GM12875 (cell line): ENCODE results near the gene LBX1.

Source experiments
- H3K4me3 ChIP-seq: one replicate; pipeline ENCODE4 v1.5.1; 2011; ENCODE audit warnings: low read depth, low read length, control low read depth
- TF ChIP-seq, protein P1 (sequence below): IDR thresholded peaks from 2 replicates; pipeline ENCODE4 v1.5.1; 2011; ENCODE audit warnings: low read depth, mild to moderate bottlenecking, control low read depth, inconsistent platforms, low read length, moderate library complexity, borderline replicate concordance; ENCODE audit not compliant: insufficient read depth

LBX1 gene

DNA sequence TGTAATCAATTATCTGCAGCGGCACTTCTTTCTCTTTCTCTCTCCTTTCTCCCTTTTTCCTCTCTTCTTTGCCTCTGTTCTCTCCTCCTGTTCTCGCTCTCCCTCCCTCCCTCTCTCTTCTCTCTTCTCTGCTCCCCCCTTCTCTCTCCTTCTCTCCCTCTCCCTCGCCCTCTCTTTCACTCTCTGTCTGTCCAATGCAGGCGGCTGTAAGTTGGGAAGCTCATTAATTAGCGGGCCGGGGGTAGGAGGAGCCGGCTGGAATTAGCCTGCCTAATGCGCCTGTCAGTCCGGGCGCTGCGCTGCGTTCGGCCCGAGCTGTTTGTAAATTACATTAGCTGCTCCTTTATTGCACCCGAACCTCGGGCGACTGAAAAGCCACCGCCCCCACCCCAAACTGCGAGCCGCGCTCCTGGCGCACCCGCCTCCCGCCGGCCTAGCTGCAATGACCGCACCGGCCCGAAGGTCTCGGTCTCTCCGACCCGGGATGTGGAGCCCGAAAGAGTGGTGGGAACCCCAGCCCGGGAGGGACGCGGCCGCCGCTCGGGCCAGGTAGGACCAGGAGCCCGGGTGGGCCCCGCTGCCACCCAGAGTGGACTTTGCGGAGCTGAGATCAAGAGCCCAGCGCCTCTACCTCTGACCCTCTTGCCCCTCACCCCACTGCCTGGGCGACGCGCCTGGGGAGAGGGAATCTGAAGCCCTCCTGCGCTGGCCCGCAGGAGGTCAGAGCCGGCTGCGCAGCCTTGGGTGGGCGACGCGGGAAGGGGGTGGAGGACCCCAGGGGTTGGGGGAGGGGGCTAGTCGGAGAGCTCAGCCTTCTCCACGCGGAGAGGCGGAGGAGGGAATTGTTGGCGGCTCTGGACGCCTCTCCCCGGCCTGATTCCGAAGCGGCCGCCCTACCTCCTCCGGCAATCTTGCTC lies at the start of gene LBX1:
Gene LBX1 (minus strand): TSS at position 198 of the 917 bp plus-strand sequence. CDS start 648 bp downstream, outside the sequence.
- H3K4me3 ChIP-seq = no peak within 1 kb of the TSS
- TF ChIP-seq, protein P1, sequence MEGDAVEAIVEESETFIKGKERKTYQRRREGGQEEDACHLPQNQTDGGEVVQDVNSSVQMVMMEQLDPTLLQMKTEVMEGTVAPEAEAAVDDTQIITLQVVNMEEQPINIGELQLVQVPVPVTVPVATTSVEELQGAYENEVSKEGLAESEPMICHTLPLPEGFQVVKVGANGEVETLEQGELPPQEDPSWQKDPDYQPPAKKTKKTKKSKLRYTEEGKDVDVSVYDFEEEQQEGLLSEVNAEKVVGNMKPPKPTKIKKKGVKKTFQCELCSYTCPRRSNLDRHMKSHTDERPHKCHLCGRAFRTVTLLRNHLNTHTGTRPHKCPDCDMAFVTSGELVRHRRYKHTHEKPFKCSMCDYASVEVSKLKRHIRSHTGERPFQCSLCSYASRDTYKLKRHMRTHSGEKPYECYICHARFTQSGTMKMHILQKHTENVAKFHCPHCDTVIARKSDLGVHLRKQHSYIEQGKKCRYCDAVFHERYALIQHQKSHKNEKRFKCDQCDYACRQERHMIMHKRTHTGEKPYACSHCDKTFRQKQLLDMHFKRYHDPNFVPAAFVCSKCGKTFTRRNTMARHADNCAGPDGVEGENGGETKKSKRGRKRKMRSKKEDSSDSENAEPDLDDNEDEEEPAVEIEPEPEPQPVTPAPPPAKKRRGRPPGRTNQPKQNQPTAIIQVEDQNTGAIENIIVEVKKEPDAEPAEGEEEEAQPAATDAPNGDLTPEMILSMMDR = no peak

GRCh38 chr10:101273741-101274140 lies 44.5 kb upstream of the LBX1 start:
- H3K4me3 ChIP-seq = no peak overlapping the region
- TF ChIP-seq, protein P1 = no peak

- TF ChIP-seq, protein P1 = no peak
- H3K4me3 ChIP-seq = no peak overlapping the region
Measured at GRCh38 chr10:101273330-101273729, 44.1 kb upstream of the LBX1 start.

GRCh38 chr10:101272229-101272868 lies 43.1 kb upstream of the LBX1 start:
- TF ChIP-seq, protein P1 = peak; percentile 86
- no peak overlapping the region for H3K4me3 ChIP-seq

- TF ChIP-seq, protein P1 = no peak
- H3K4me3 ChIP-seq = no peak overlapping the region
Measured at GRCh38 chr10:101270763-101271162, 41.5 kb upstream of the LBX1 start.

DNA sequence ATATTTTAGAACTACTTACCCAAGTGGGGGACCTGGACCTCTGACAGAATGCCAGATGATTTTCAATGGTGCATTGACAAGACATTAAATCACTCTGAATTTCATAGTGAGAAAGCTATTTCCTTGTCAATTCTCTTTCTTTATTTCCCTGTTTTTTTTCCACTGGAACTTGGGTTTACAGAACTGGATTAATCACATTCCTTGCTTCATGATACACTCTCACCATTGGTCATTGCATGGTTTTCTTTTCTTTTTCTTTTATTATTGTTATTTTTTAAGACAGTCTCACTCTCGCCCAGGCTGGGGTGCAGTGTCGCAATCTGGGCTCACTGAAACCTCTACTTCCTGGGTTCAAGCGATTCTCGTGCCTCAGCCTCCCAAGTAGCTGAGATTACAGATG lies 38.5 kb upstream of the LBX1 start:
- TF ChIP-seq, protein P1 = no peak
- H3K4me3 ChIP-seq = no peak overlapping the region
